ENCODE data around the gene DOCK6. TPM values are rescaled to one million over a fixed set of nuclear protein-coding genes. Genes with fewer than 3 reads are reported as not detected.

Gene DOCK6
- polyA plus RNA-seq, 1 donor (not counting 4 experiments of a cell fraction or from before 2014, with no cell fraction given) = 9.1 TPM

- DNase-seq (ENCODE audit: low read depth, low spot score) (no peak), FAIRE-seq (no peak)
- no peaks in the 10 kb centered on the region for H3K4me1 ChIP-seq (ENCODE audit: control insufficient read depth, extremely low read depth, insufficient read depth, low read length)
- no peak overlapping the region for H3K4me2 ChIP-seq (ENCODE audit: control insufficient read depth, extremely low read depth, insufficient read depth, low read depth, low read length)
- no peak overlapping the region for H3K4me3 ChIP-seq (ENCODE audit: control insufficient read depth in 2 of 3, extremely low read depth in 1 of 3, insufficient read depth in 2 of 3, low read depth in 1 of 3, low read length in 3 of 3)
- no peaks in the 10 kb centered on the region for H3K27me3 ChIP-seq (ENCODE audit: control insufficient read depth, extremely low read depth, insufficient read depth, low read length)
- H3K79me2 ChIP-seq (ENCODE audit: control insufficient read depth, insufficient read depth, low read length) = no peaks in the 10 kb centered on the region
- H3K9ac ChIP-seq (ENCODE audit: control insufficient read depth, extremely low read depth, insufficient read depth, low read length) = no peak overlapping the region
- no peaks in the 10 kb centered on the region for H3K9me1 ChIP-seq (ENCODE audit: control insufficient read depth, extremely low read depth, insufficient read depth, low read length)
- no peak overlapping the region for H2AFZ ChIP-seq (ENCODE audit: control insufficient read depth, low read length)
- no peaks in the 10 kb centered on the region for H4K20me1 ChIP-seq (ENCODE audit: control insufficient read depth, extremely low read depth, insufficient read depth, low read length)
- H3K9me3 ChIP-seq (ENCODE audit: control insufficient read depth, low read depth, low read length) = no peaks in the 10 kb centered on the region
- dilution Hi-C loops (cut with MboI; ENCODE audit: extremely low pct_ligation_motif_present, low sequenced_read_pairs) = no loop called here
- TF ChIP-seq CTCF (optimal IDR thresholded peaks at IDR 0.05 in 1 of 3, IDR thresholded peaks at IDR 0.05 in 1 of 3, conservative IDR thresholded peaks at IDR 0.05 in 1 of 3; ENCODE audit: extremely low read depth in 1 of 3, insufficient read depth in 2 of 3, low read length in 3 of 3) = no peak
- TF ChIP-seq EZH2 (IDR thresholded peaks at IDR 0.05; ENCODE audit: low read length) = no peak
- peaks cover 3 to 9% of the 10 kb centered on the region in 2 experiments for H3K36me3 ChIP-seq (ENCODE audit: control insufficient read depth in 2 of 2, extremely low read depth in 1 of 2, insufficient read depth in 2 of 2, low read length in 2 of 2)
- no peak overlapping the region for H3K27ac ChIP-seq (ENCODE audit: control insufficient read depth, insufficient read depth, low read length)
Measured at GRCh38 chr19:11199517-11199916, 62.8 kb downstream of the DOCK6 start.

GRCh38 chr19:11198769-11199424 lies 63.4 kb downstream of the DOCK6 start:
- no peak for FAIRE-seq
- Histone ChIP-seq H3K27me3 (ENCODE audit: control insufficient read depth, extremely low read depth, insufficient read depth, low read length) (no peaks in the 10 kb centered on the region), H3K4me2 (ENCODE audit: control insufficient read depth, extremely low read depth, insufficient read depth, low read depth, low read length) (no peak overlapping the region), H3K36me3 (ENCODE audit: control insufficient read depth in 2 of 2, extremely low read depth in 1 of 2, insufficient read depth in 2 of 2, low read length in 2 of 2) (peaks cover 3 to 9% of the 10 kb centered on the region in 2 experiments), H3K9ac (ENCODE audit: control insufficient read depth, extremely low read depth, insufficient read depth, low read length) (no peak overlapping the region), H3K4me3 (ENCODE audit: control insufficient read depth in 2 of 3, extremely low read depth in 1 of 3, insufficient read depth in 2 of 3, low read depth in 1 of 3, low read length in 3 of 3) (no peak overlapping the region), H3K9me1 (ENCODE audit: control insufficient read depth, extremely low read depth, insufficient read depth, low read length) (no peaks in the 10 kb centered on the region), H2AFZ (ENCODE audit: control insufficient read depth, low read length) (no peak overlapping the region), H3K27ac (ENCODE audit: control insufficient read depth, insufficient read depth, low read length) (no peak overlapping the region), H3K79me2 (ENCODE audit: control insufficient read depth, insufficient read depth, low read length) (no peaks in the 10 kb centered on the region), H3K9me3 (ENCODE audit: control insufficient read depth, low read depth, low read length) (no peaks in the 10 kb centered on the region), H4K20me1 (ENCODE audit: control insufficient read depth, extremely low read depth, insufficient read depth, low read length) (no peaks in the 10 kb centered on the region), H3K4me1 (ENCODE audit: control insufficient read depth, extremely low read depth, insufficient read depth, low read length) (no peaks in the 10 kb centered on the region)
- no peak for TF ChIP-seq EZH2 (IDR thresholded peaks at IDR 0.05; ENCODE audit: low read length)
- no peak for TF ChIP-seq CTCF (optimal IDR thresholded peaks at IDR 0.05 in 1 of 3, IDR thresholded peaks at IDR 0.05 in 1 of 3, conservative IDR thresholded peaks at IDR 0.05 in 1 of 3; ENCODE audit: extremely low read depth in 1 of 3, insufficient read depth in 2 of 3, low read length in 3 of 3)
- dilution Hi-C loops (cut with MboI; ENCODE audit: extremely low pct_ligation_motif_present, low sequenced_read_pairs) = no loop called here
- no peak for DNase-seq (ENCODE audit: low read depth, low spot score)

All from keratinocyte (primary cell).